Measurements from ENCODE around the gene BANF2.
"Not testable (repeated sequence)": the region's sequence is repeated elsewhere in the genome, so short reads cannot be mapped to it uniquely, and the experiment has no call there.

BANF2 gene

DNA sequence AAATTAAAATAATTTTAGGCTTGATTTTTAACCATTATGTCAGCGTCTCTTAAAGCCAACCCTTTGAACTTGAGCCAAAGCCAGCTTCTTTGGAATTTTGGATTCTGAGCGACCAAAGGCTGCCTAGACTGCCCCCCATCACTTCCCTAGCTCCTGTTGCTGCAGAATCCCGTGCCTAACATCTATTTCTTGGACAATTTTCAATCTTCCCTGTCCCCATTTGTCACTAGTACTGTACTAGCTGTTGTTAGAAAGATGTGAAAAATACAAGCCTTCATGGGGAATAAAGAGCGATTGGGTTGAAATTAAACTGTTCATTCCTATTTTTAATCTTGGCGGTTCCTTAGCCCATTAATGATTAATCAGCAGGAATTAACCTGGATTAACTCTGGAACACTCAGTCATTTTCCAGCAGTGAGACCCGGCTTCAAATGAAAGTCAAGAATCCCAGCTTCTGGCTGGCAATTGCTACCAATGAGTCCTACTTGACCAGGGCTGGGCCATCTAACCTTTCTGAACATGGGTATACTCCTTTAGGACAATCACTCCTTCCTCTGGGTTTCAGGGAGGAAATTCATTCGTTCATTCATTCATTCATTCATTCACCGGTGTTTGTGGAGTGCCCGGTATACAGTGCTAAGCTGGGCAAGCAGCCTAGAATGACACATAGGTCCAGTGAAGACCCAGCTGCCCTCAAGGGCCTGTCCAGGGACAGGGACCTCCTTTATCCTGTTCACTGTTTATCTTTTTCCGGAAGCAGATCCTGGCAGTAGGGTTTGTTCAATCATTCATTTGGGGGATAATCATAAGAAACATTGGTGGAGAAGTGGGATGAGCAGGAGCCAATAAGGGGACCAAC, 16.3 kb upstream of the BANF2 start:
- no peak for DNase-seq (ENCODE audit: low spot score)

DNA sequence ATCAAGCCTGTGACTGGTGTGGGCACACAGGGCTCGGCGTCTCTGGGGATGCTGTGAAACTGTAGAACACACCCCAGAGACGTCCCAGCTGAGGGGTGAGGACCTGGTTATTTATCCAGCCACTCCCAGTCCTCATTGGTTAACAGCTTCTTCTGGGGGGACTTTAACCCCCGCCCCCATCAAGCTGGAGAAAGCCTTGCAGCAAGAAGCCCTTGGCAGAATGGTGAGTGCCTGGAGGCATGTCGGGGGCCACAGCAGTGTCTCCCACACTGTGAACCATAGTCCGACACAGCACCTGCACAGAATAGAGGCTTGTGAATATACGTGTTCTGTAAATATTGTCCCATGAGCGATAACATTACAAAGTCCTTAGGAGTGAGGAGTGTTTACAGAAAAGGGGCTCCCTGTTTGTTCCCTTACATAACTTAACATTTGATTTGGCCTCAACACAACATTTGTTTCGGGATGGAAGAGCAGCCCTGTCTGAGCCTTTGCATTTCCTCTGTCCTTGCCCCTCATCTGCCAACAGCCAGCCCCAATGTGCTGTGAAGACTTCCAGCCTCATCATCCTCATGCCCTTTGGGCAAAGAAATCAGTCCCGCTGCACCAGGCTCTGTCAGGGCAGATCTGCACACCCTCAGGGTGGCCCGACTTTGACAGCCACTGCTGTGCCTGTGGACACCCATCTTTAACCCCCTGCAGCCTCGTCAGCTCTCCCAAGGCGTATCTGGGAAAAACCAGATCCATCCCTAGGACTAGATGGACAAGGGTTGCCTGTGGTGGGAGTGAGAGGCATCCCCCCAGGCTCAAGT, 15.5 kb upstream of the BANF2 start:
- DNase-seq (ENCODE audit: low spot score): no peak

GRCh38 chr20:17685168-17685567, 14.6 kb upstream of the BANF2 start:
- no peak for DNase-seq (ENCODE audit: low spot score)

GRCh38 chr20:17687800-17688199, 12.0 kb upstream of the BANF2 start:
- DNase-seq (ENCODE audit: low spot score): no peak

- no peak for DNase-seq (ENCODE audit: low spot score)
These were observed 10.8 kb upstream of the BANF2 start for GRCh38 chr20:17688965-17689364.

DNA sequence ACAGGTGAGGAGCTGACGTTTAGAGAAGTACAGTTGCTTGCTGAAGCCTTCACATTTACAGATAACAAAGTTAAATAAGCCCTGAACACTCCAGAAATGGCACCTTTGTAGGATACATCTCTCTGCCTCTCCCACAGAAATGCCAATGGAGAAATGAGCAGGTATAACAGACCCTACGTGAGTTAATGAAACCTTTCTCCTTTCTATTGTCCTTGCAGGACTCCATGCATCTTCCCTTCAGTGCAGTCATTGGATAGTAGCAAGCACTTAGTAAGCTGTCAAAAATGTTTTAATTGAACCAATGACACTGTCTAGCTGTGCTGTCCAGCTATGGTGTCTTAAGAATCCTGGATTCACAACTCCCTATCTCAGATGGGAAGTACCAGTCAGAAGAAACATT, 9.6 kb upstream of the BANF2 start:
- no peak for DNase-seq (ENCODE audit: low spot score)

- DNase-seq (ENCODE audit: low spot score): no peak
These were observed 8.0 kb upstream of the BANF2 start for GRCh38 chr20:17691758-17692157.

GRCh38 chr20:17693444-17694001, 6.2 kb upstream of the BANF2 start:
- no peak for DNase-seq (ENCODE audit: low spot score)

DNA sequence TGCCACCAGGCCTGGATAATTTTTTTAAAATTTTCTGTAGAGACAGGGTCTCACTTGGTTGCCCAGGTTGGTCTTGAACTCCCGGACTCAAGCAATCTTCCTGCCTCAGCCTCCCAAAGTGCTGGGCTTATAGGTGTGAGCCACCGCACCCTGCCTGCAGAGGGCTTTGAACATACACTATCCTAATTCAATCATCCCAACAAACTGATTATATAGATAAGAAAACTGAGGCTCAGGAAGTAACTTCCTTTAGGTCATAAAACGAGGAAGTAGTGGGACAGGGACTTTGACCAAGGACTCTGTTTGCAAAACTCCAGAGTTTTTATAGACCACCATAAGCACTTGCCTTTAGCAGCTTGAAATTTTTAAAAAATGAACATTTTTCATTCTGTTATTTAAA, 5.0 kb upstream of the BANF2 start:
- DNase-seq (ENCODE audit: low spot score): no peak

DNA sequence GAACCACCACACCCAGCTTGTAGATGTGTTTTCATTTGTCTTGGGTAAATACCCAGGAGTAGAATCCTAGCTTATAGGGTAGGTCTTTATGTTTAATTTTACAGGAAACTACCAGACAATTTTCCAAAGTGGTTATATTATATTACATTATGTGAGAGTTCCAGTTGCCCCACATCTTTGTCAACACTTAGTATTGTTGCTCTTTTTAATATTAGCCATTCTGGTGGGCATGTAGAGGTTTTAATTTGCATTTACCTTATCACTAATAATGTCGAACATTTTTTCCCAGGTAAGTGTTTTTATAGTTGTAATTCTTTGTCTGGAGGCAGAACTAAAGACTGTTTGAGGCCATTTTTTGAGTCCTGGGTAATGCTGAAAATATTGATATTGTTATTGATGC, 3.5 kb upstream of the BANF2 start:
- DNase-seq (ENCODE audit: low spot score): no peak

GRCh38 chr20:17697171-17697570, 2.6 kb upstream of the BANF2 start:
- DNase-seq (ENCODE audit: low spot score): no peak

GRCh38 chr20:17698384-17698783, 1.4 kb upstream of the BANF2 start:
- DNase-seq (ENCODE audit: low spot score): no peak

GRCh38 chr20:17700637-17701036, 871 bp downstream of the BANF2 start:
- DNase-seq (ENCODE audit: low spot score): no peak

GRCh38 chr20:17701826-17702225, 2.1 kb downstream of the BANF2 start:
- no peak for DNase-seq (ENCODE audit: low spot score)

DNA sequence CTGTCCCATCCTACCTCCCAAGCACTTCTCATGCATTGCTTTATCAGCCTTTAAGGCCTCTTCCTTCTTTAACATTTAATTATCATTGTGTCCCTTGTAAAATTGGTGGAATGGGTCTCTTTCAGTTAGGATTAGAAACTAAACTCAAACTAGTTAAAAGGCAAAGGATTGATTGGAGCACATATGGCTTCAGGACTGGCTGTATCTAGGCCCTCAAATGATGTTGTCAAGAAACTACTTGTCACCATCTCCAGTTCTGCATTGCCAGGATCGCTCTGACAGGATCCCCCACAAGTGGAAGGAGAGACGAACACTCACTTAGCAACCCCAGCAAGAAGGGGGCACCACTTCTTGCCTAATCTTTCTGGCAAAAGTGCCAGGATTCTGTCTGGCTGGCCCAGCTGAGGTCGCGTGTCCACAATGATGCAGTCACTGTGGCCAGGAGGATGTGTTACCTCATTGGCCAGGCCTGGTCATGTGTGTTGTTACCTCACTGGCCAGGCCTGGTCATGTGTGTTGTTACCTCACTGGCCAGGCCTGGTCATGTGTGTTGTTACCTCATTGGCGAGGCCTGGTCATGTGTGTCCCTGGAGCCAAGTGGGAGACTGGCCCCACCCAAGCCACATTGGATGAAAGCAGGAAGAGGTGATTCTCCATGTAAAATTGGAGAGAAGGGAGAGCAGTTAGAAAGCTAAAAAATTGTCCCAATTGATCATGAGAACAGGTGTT, 5.0 kb downstream of the BANF2 start:
- no peak for DNase-seq (ENCODE audit: low spot score)

DNA sequence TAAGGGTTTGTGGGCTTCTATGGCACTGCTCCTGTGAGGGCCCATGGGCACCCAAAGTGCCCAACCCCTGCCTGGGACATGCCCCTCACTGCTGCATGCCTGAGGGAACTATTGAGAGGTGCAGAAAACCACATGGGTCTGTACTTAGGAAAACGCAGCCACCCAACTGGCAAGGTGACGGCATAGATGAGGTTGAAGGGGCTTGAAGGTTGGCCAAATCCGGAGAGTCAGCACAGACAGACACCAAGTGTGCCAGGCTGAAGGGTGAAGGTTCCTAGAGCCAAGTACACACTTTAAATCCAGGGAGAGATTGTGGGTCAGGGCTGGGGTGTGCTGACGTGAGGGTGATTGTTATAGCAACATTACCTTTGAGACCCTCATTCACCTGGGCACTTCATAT, 6.2 kb downstream of the BANF2 start:
- DNase-seq (ENCODE audit: low spot score): no peak

GRCh38 chr20:17706632-17707031, 6.9 kb downstream of the BANF2 start:
- DNase-seq (ENCODE audit: low spot score): no peak

- not testable (repeated sequence) for DNase-seq (ENCODE audit: low spot score)
These were observed 8.2 kb downstream of the BANF2 start for GRCh38 chr20:17707951-17708350.

- no peak for DNase-seq (ENCODE audit: low spot score)
These were observed 9.1 kb downstream of the BANF2 start for GRCh38 chr20:17708675-17709360.

DNA sequence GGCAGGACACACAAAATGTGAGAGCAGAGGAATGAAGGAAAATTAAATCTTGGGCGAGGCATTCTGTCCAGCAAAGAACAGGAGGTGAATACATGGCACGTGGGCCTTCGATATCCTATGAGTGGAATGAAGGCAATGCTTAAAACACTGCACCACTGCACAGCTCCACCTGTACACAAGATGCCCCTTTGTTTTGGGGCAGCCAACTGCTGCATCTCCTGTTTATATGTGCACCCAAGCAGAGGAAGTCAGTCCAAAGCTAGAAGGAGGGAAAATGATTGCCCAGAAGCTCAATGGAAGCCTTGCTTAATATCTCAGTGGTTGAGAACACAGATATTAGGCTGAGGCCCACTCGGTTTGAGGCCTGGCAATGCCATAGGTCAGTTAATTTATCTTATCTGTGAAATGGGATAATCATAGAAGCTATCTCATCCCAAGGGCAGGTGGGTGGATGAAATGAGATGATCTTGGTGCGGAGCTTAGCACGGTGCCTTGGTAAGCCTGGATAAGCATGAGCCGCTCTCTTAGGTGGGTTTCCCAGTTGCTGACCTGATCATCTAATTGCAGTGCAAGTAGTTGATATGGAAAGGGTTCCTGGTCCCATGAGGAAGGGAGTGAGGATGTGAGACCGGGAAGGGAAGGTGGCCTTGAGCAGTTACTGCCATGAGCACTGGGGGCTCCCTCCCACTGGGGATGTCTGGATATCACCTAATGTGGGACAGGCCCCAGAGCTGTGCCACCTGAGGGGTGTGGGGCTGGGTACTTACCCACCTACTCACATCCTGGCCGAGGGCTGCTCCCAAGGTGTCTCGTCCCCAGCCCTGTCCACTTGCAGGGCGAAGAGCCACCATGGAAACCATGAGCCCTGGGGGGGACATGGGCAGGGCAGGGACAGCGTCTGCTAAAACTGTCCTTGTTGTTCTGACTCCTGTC, 9.9 kb downstream of the BANF2 start:
- no peak for DNase-seq (ENCODE audit: low spot score)
